NAMALWA (cell line): ENCODE results near the gene OR52E6.

Experiments
- DNase-seq: peaks from one replicate; pipeline ENCODE4 v3.0.0-alpha.2; 2015; ENCODE audit warnings: low spot score

OR52E6 gene

DNA sequence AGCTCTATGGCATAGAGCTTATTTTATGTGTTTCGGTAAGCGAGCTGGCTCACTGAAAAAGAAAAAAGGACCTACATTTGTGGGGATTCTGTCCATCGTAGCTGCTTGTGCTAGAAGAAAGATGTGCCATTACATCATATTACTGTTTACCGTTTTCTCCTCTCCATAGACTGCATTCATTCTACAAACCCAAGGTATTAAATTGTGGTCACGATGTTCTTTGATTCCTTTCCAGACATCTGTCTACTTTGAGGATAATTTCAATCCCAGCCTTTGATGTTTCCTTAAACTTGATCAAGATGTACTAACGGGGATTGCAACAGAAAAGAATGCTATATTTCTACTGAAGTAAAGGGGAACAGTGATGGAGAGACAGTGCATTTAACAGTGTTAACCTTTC, 45.2 kb downstream of the OR52E6 start:
- no peak for DNase-seq

DNA sequence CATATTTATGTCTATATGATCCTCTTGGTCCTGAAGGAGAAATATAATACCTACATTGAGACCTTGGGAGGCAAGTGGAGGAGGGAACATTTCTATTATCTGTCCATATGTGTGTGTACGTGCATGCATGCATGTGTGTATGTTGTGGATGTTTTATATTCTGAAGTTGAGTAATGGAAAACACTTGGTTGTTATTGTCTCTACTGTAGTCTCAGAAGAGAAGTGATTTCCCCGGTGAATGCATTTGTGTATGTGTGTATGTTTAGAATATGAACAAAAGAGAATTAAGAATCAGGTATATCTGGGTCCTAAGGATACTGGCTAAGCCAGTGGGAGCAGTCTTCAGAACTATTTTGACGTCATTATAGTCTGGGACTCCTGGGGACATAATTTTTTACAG, 50.5 kb downstream of the OR52E6 start, which contains the start of gene OR52N1:
Gene OR52N1, minus strand, starts transcription at position 101 of the 400 bp plus-strand sequence. CDS start 2,449 bp downstream, outside the sequence.
- DNase-seq: no peak
